ENCODE measurements around the gene ACAA2.

The ACAA2 gene

GRCh38 chr18:49813319-49814146 lies at the start of gene ACAA2:
ACAA2 (minus strand) TSS chr18:49813533; CDS start chr18:49813484, 49 bp downstream.
- peak; percentile 91 for DNase-seq (ENCODE audit: low spot score)

- no peak for DNase-seq (ENCODE audit: low spot score)
These were observed 49.5 kb upstream of the ACAA2 start for GRCh38 chr18:49862656-49863385.

GRCh38 chr18:49861659-49862058 lies 48.3 kb upstream of the ACAA2 start:
- DNase-seq (ENCODE audit: low spot score) = no peak

GRCh38 chr18:49859725-49860124 lies 46.4 kb upstream of the ACAA2 start:
- no peak for DNase-seq (ENCODE audit: low spot score)

- no peak for DNase-seq (ENCODE audit: low spot score)
These were observed 45.7 kb upstream of the ACAA2 start for GRCh38 chr18:49859021-49859359.

- DNase-seq (ENCODE audit: low spot score) = peak; percentile 77
These were observed 45.1 kb upstream of the ACAA2 start for GRCh38 chr18:49858309-49859020.

GRCh38 chr18:49857708-49858107 lies 44.4 kb upstream of the ACAA2 start:
- no peak for DNase-seq (ENCODE audit: low spot score)

GRCh38 chr18:49856496-49856895 lies 43.2 kb upstream of the ACAA2 start:
- DNase-seq (ENCODE audit: low spot score) = no peak

GRCh38 chr18:49855711-49856415 lies 42.5 kb upstream of the ACAA2 start:
- no peak for DNase-seq (ENCODE audit: low spot score)

GRCh38 chr18:49854681-49855080 lies 41.3 kb upstream of the ACAA2 start:
- DNase-seq (ENCODE audit: low spot score) = no peak

GRCh38 chr18:49853436-49853835 lies 40.1 kb upstream of the ACAA2 start:
- no peak for DNase-seq (ENCODE audit: low spot score)

- DNase-seq (ENCODE audit: low spot score) = no peak
These were observed 39.7 kb upstream of the ACAA2 start for GRCh38 chr18:49853011-49853410.

- DNase-seq (ENCODE audit: low spot score) = no peak
These were observed 38.3 kb upstream of the ACAA2 start for GRCh38 chr18:49851624-49852023.

GRCh38 chr18:49850636-49851035 lies 37.3 kb upstream of the ACAA2 start:
- no peak for DNase-seq (ENCODE audit: low spot score)

GRCh38 chr18:49849331-49850217 lies 36.2 kb upstream of the ACAA2 start:
- peak; percentile 85 for DNase-seq (ENCODE audit: low spot score)

- no peak for DNase-seq (ENCODE audit: low spot score)
These were observed 34.8 kb upstream of the ACAA2 start for GRCh38 chr18:49848115-49848514.

- no peak for DNase-seq (ENCODE audit: low spot score)
These were observed 34.2 kb upstream of the ACAA2 start for GRCh38 chr18:49847524-49847923.

- DNase-seq (ENCODE audit: low spot score) = no peak
These were observed 33.6 kb upstream of the ACAA2 start for GRCh38 chr18:49846718-49847470.

- peak; percentile 63 for DNase-seq (ENCODE audit: low spot score)
These were observed 33.0 kb upstream of the ACAA2 start for GRCh38 chr18:49846361-49846662.

- no peak for DNase-seq (ENCODE audit: low spot score)
These were observed 32.5 kb upstream of the ACAA2 start for GRCh38 chr18:49845629-49846360.

Data from AG08396 (cell line).